ENCODE measurements around the gene SMAD7.

SMAD7 gene, protein sequence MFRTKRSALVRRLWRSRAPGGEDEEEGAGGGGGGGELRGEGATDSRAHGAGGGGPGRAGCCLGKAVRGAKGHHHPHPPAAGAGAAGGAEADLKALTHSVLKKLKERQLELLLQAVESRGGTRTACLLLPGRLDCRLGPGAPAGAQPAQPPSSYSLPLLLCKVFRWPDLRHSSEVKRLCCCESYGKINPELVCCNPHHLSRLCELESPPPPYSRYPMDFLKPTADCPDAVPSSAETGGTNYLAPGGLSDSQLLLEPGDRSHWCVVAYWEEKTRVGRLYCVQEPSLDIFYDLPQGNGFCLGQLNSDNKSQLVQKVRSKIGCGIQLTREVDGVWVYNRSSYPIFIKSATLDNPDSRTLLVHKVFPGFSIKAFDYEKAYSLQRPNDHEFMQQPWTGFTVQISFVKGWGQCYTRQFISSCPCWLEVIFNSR

DNA sequence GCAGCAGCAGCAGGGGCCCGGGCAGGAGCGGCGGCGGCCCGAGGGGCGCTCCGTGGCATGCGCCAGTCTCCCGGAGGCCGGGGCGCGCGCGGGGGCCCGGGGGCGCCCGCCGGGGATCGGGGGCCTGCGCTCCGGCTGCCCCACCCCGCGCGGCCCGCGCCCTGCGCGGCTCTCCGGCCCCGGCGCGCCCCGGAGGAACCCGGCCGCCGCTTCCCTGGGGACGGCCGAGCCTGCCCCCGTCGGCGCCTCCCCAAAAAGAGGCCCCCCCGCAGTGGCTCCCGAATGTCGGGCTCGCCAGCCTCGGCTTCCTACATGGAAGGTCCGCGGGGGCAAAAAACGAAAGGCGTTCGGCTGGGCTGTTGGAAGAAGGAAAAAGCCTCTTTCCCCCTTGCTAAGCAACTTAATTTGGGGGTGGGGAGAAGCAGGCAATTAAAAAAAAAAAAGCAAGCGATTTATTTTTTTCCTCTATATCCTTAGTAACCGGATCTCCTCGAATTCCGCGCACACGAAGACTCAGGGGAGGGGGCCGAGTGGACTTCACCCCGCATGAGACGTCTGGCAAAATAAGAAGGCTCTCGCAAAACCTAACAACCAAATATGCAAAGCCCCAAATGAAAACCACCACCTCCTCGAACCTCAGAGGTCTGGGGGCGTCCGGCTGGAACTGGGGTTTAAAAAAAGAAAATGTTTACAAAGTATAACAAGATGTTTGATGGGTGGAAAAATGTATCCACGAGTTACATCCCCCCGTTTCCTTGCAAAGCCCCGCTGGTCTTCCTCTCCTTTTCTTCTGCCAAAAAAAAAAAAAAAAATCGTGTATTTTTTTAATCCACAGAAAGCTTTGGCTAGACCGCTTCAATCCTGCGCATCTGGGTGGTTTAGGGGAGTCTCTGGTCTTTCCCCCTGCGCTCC is at the start of gene SMAD7:
Gene SMAD7 (minus strand): TSS at position 430 of the 912 bp plus-strand sequence. CDS start 541 bp downstream, outside the sequence.
- no peak for DNase-seq (ENCODE audit: low read depth in 1 of 2, low spot score in 1 of 2)

DNA sequence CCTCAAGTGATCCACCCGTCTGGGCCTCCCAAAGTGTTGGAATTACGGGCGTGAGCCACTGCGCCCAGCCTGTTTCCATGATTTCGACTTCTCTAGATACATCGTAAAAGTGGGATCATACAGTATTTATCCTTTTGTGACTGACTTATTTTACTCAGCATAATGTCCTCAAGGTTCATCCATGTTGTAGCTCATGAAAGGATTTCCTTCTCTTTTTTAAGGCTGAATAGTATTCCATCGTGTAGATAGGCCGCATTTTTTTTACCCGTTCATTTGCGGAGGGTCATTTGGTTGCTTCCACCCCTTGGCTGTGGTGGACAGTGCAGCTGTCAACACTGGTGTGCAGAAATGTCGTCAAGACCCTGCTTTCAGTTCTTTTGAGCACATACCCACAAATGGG is 48.8 kb upstream of the SMAD7 start:
- no peak for DNase-seq (ENCODE audit: low read depth in 1 of 2, low spot score in 1 of 2)

DNA sequence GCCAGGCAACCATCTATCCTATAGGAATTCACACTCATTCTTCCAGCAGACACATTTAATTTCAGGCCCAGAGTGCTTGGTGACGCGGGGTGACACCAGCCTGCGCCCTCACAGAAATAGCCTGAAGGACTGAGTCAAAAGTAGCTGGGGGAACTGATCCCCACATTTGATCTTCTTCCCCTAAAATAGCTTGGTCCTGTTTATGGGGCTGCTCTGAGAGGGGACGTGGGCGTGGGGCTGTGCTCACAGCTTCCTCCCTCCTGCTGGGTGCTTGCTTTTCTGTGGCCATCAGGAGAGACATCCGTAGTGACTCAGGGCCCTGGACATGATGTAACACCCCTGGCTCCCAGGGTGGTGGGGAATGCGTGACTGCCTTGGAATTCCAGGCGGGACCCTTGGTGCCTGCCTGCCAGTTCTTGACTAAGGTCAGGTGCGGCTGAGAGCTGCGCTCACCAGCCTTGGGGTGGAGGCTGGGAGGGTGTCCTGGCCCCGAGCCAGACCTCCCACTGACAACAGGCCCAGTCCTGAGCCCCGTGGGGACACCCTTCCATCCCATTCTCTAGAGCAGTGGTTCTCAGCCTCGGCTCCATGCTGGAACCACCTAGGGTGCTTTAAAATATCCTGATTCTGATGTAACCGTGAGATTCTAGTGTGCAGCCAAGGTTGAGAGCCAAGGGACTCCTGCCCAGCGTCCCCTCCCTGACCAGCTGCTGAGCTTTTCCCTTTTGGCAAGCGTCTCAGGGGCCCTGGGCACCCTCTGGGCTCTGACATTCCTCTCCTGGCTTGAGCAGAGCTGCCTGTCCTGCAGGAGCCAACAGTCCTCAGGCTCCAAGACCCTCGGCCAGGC is 47.4 kb upstream of the SMAD7 start:
- DNase-seq (ENCODE audit: low read depth in 1 of 2, low spot score in 1 of 2) = no peak

DNA sequence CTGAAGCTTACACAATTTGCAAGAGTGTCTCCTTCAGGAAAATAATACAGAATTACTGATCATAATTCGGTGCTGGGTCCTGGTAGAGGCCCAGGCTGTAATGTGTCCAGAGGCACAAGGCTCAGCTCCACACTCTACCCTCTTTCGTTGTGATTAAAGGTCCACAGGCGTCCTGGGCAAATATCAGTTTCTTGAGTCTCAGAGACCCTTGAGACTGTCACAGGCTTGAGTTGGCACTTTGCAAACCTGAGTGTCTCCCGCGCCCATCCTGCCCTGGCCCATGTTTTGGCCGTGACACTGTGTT is 46.9 kb upstream of the SMAD7 start:
- DNase-seq (ENCODE audit: low read depth in 1 of 2, low spot score in 1 of 2) = no peak

DNA sequence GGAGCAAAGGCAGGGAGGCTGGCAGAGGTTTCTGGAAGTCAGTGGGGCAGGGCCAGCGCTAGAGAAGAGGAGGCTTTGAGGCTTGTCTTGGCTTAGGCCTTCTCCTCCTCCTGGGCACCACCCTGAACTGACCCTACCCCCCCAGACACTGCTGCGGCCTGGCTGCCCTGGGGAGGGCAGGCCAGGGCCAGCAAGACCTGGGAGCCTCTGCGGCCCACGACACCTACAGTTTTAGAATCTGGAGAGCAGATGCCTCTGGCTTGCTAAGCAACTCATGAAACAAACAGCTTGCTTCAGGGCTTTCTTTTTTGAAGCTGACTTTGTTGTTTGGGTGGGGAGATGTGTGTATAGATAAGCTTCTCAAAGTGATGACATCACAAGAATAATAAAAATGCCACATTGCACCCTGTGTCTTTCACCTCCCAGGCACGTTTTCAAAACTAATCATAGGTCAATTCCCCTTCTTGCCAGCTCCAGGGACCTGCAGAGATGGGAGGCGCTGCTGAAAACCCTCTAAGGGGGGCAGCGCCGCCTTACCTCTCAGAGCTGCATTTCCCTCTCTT is 46.2 kb upstream of the SMAD7 start:
- DNase-seq (ENCODE audit: low read depth in 1 of 2, low spot score in 1 of 2) = no peak

DNA sequence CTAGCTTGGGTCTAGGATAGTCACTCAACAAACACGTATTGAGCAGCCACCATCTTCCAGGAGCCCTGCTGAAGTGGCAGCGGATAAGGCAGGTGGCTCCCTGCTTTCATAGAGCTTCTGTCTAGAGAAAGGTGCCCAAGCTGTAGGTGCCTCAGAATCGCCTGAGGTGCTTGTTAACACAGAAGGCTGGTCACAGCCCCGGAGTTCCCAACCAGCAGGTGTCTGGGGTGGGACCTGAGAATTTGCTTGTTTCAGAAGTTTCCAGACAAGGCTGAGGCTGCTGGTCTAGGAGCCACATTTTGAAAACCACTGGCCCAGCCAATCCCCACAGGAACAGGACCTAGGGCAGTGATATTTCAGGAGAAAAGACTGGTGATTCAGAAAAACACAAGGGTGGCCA is 45.3 kb upstream of the SMAD7 start:
- DNase-seq (ENCODE audit: low read depth in 1 of 2, low spot score in 1 of 2) = no peak

DNA sequence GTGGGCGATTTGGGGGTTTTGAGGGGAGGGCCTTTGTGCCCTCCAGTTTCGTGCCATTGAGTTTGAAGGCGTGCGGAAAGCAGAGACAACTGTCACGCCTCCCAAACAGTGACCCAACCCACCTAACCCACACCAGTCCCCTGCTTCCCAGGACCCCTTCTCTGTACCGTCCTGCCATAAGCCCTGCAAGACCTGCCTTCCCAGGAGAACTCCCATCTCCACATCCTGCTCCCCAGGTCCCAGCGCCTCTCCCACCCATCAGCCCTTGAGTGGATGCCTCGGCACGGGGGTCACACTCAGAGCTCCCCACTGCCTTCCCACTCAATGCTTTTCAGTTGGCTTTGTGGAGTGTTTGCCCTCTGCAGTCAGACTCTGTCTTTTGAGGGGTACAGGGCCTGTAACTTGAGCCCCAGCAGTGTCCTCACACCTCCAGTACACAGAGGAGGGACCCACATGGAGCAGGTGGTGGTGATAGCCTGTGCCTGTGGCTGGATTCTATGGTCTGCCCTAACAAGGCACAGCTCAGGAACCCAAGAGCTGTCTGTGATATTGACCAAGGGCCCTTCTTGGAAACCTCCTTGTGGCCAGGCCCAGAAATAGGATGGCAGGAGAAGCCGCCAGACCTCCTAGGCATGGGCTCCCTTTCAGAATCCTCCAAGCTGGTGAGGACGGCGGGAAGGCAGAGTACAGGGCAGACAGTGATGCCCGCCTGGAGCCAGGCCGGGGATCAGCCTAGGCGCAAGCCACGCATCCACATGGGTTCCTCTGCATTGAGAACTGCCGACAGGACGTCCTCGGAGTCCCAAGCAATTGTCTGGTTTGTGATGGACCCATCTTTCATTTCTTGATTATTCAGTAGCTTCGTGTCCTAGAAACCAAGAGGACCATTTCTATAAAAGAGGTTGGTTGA is 44.4 kb upstream of the SMAD7 start:
- DNase-seq (ENCODE audit: low read depth in 1 of 2, low spot score in 1 of 2) = no peak

DNA sequence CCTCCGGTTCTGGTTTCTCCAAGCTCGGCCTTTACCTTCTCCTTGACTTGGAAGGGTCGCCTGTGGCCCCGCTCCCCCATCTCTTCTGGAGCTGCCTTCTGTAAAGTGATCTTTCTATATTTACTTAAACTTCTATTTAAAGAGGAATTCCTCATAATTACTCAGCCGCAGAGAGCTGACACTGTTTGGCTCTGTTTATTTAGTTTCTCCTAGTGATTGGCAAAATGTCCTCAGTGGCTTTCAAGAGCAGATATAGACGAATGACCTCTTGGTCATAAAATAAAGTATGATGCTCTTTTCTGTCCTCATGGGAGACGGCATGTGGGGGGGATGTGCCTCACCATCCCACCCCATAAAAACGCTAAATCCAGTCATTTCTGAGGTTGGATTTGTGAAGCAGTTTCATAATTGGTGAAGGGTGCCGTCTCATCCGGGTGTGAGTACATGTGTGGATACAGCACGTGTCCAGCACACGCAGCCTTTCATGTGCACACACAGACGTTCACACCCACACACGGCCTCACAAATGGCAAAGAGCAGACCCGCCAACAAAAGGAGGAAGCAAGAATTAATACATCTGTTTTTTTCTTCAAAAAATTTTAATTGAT is 43.4 kb upstream of the SMAD7 start:
- no peak for DNase-seq (ENCODE audit: low read depth in 1 of 2, low spot score in 1 of 2)

DNA sequence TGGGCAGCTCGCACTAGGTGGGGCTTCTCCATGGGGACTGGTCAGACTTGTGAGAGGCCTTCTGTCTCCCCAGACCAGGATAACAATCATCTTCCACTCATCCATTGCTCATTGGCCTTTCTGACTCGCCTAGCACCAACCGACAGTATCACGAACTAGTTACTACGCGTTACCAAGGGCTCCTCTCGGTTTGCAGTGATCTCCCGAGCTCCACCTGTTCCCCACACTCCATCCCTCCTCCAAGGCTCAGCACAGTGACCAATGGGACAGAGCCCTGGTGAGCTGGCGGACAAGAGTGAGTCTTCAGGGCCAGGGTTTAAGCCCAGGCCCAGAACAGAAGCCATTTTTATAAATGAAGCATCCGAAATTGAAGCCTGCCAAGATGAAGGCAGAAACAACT is 42.8 kb upstream of the SMAD7 start:
- DNase-seq (ENCODE audit: low read depth in 1 of 2, low spot score in 1 of 2) = no peak

DNA sequence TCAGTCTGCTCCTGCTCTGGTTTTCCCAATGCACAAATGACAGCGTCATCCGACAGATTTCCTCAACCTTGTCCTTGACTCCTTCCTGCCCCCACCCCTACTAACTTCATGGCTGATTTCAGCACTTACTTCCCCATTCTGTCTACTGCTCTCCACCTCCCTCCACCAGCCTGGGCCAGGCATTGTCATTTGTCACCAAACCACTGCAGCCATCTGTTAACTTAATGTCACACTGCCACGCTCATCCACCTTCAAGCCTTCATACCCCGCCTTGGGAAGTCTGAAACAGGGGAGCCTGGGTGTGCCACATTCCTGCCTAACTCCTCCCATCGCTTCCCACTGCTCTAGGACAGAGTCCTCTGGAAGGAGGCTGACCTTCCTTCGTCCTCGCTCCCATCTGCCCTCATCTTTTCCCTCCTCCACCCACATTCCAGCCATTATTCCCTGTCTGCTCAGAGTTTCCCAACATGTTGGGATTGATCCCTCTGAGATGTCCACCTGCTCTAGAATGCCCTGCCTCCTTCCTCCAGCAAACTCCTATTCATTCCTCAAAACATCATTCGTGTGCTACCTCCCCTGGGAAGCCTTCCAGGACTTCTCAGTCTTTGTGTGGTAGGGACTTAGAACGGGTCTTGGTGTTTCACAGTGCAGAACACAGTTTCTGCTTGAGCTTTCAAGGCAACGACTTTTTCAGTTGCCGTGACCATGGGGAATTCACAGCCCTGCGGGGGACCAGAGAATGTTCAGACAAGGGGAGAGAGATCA is 42.2 kb upstream of the SMAD7 start:
- no peak for DNase-seq (ENCODE audit: low read depth in 1 of 2, low spot score in 1 of 2)

DNA sequence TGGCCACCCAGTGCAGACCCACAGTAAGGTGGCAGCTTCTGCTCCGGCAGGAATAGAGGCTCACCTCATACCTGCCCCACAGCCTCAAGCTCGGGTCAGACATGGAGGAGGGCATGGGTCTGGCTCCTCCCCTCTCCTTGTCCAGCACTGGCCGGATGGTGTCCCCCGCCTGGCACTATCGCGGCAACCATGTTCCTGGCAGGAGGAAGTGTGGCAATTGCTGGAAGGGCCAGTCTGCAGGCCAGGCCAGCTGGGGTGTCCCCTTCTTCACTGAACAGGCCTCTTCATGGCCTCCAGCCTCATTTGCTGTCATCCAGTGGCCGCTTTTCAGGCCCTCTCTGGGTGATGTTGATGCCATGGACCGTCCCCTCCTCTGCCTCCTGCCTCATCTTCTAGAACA is 41.4 kb upstream of the SMAD7 start:
- DNase-seq (ENCODE audit: low read depth in 1 of 2, low spot score in 1 of 2) = no peak

DNA sequence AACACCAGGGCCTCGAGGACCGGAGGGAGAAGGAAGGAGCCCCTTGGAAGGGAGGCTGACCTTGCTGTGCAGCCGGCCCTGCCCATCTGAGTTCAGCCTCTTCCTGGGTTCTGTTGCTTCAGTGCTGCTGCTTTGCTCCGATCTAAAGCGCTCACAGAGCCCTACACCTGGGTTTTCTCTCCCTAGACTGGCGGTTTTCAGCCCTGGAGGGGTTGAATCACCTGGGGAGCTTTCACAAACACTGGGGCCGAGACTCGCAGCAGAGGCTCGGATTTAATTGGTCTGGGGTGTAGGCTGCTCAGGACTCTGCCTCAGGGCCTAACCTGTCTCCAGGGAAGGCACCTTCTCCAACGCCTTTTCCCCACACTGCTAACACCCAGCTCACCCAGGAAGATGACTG is 40.9 kb upstream of the SMAD7 start:
- DNase-seq (ENCODE audit: low read depth in 1 of 2, low spot score in 1 of 2) = no peak

DNA sequence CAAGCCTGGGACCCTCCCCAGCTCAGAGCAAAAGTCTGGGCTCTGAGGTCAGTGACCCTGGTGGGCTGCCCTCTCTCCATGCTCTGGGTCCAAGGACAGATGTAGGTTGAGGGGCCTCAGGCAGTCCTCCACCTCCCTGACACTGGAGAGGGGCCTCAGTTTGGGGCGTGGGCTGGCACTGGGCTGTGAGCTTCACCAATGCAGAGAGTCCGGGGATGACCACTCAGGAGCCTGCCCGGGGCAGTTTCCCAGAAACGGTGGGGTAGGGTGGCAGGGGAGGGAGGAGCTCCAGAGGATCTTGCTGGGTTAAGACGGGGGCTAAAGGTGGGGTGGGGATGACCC is 40.5 kb upstream of the SMAD7 start:
- DNase-seq (ENCODE audit: low read depth in 1 of 2, low spot score in 1 of 2) = no peak

DNA sequence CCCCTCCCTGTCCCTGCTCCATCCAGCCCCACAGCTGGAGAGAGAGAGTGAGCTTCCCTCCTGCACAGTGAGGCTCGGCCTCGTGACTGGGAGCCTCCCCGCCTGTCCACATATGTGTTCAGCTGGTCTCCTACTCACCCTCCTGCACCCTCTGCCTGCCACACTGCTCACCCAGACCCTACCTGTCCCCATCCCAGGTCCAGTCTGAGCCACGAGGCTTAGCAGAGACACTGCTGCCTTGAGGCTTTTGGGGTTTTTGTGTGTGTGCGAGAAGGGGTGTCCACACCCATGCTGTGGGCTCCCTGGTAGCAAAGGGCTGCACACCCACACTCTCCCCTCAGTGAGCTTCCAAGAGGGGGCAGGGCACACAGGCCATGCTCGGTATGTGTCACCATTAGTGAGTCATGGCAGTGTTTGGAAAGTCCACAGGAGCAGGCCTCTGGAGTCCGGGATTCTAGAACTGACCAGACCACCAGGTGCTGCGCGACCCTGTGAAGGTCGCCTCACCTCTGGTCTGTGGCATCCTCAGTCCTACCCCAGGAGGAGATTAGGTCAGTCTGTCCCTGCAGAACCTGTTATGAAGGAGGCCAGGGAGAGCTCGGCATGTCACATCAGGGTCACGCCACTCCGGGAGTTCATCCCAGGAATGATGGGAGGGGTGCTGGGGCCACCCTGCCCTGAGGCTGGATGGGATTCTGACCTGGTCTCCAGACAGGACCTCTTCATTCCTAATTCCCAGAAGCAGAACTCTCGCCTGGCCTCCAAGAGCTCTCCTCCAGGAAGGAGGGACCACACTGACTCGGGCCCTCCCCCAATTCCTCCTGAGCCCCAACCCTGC is 39.9 kb upstream of the SMAD7 start:
- DNase-seq (ENCODE audit: low read depth in 1 of 2, low spot score in 1 of 2) = no peak

DNA sequence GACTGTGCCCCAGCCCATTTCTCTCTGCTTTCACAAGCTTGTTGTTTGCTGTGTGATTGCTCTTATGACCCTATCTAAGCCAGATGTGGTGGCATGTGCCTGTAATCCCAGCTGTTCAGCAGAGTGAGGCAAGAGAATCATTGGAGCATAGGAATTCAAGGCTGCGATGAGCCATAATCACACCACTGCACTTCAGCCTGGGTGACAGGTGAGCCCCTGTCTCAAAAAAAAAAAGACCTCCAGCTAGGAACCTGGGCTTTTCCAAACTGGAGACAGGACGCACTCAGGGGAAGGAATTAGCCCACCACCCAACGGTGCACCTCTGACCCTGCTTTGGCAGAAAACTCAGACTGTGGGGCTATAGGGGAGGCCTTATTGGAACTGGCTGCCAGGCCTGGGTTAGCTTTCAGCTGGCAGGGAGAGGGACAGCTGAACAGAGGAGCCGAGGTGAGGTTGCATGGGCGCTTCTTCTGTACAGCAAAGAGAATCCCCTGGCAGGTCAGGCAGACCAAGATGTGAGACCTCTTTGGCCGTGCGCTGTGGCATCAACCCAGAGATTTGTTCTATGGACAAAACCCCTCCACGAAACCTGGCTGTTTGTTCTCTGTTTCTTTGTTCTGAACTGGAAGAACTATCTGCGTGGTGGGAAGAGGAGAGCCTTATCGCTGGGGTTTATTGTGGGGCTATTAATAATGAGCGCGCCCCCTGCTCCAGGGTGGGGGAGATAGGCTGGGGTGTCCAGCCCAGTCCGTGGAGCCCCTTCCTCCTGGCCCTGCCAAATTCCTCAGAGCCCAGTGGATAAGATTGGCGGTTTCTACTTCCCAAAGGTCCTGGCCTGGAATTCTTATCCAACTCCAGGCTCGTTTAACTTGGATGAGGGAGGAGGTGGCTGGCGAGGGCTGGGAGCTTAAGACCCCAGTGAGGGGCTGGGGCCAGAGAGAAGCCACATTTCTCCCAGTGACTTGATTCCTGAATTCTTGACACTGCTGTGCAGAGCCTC is 38.8 kb upstream of the SMAD7 start:
- no peak for DNase-seq (ENCODE audit: low read depth in 1 of 2, low spot score in 1 of 2)

DNA sequence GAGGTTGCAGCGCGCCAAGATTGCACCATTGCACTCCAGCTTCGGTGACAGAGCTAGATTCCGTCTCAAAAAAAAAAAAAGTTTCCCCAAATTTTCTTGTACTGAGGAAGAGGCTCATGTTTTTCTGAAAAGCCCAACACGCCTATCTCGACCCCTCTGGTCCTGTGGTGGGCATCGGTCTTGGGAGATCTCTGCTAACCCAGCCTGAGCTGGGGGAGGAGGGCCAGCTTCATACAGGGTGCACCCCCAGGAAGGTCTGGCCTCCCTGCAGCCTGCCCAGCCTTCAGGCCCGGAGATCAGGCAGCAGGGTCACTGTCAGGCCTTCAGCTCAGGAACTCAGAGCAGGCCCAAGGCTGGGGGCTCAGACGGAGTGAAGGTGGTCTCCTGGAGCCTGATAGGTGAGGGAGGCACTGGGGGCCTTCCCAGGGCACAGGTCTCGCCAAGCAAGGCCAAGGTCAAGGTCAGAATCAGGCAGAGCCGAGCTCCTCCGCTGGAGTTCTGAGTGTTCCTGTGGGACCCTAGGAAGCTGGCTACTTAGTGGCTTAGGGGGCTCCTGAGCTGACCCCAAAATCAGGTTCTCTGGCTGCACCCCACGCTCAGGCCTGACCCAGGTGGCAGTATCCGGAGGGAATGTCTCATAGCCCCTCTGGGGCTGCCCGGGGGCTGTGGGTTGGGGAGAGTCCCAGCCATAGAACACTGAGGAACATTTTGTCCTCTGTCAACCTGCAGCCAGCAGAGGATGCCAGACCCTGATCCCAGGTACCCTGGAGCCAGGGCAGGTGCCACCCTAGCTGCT is 37.9 kb upstream of the SMAD7 start:
- DNase-seq (ENCODE audit: low read depth in 1 of 2, low spot score in 1 of 2) = no peak
